Measurements from ENCODE around the gene EDIL3. TPM values are rescaled to one million over a fixed set of nuclear protein-coding genes. Genes with fewer than 3 reads are reported as not detected.

The EDIL3 gene
- polyA plus RNA-seq, 1 donor = 11.6 TPM

DNA sequence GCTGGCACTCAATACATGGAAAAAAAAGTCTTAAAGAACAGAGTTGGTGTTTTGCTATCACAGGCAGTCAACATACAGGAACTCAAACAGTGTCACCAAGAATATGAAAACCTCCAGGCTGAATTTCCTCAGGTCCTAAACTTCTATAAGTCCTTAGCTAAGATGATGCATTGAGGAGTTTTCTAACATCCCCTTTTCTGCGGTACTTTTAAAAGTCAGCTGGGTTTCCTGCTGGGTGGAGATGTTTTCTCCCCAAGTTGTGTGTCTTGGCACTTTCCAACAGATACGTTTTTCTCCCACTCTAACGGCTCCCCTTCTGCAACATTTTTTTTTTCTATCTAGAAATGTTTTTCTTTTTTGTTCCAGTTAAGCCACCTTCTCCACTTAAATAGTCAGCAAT lies 419.2 kb downstream of the EDIL3 start:
- DNase-seq (ENCODE audit: low read depth) = no peak

DNA sequence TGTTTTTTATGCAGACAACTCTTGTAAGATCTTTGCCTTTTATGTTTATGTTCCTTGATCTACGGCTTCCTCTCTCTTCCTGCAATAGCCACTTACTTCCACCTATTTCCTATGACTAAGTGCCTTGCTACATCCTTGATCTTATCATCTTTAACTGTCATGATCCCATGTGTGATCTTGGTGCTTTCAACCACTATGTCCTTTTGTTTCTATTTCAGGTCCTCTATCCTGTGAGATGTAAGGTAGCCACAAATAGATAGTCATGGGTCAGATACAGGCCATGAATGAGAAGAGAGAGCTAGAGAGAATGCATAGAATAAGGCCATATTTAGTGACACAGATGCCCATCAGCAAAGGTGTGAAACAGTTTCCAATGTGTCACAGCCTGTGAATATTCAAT lies 420.4 kb downstream of the EDIL3 start:
- no peak for DNase-seq (ENCODE audit: low read depth)

GRCh38 chr5:83957188-83957587 lies 427.5 kb downstream of the EDIL3 start:
- DNase-seq (ENCODE audit: low read depth) = no peak

DNA sequence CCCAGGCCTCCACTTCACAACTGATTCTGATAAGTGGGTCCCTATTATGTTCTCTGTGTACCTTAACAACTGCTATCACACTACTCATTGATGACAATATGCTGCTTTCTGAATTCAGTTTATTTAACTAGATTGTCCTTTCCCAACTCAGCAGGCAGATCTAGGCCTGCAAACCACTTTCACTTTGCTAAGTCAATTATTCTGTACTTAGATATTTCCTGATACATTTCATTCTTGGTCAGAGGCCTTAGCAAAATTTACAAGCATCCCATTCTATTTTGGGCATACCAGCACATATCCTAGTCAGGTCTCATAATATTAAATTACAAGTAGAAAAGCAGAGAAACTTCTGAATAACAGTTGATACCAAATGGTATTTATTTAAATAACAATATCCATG lies 428.3 kb downstream of the EDIL3 start:
- DNase-seq (ENCODE audit: low read depth) = no peak

DNA sequence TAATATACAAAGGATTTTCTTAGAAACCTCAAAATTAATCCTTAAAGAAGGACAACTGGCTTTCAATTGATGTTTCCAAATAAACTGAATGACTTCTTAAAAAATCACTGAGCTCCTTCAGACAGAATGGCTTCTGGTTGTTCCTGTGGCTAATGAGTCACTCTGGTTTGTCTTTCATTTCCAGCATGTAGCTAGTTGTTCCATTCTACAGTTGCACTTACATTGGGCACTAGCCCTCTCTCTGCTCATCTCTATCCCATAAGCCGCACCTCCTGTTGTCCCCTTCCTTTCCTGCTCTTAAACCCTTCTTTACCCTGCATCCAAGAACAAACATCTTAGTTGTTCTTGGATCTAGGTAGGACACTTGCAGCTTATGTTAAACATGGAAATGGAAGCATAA lies 428.8 kb downstream of the EDIL3 start:
- DNase-seq (ENCODE audit: low read depth) = no peak

DNA sequence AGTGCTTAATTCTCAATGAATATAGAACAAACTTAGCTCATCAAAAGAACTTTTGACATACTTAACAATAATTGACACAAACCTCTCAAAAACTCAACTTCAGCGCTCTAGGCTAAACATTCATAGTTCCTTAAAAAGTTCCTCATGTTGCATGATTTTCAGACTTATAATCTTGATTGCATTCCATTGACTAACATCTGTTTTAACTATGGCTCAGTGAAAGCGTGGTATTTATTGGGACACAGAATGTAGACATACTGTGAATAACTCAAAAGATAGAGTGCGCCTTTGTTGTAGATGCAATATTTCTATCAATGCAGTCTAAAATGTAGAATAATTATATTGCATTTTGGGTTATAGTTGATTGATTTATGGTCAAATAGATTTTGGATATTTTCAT lies 436.9 kb downstream of the EDIL3 start:
- no peak for DNase-seq (ENCODE audit: low read depth)

- DNase-seq (ENCODE audit: low read depth) = no peak
Measured at GRCh38 chr5:83946516-83946915, 438.2 kb downstream of the EDIL3 start.

DNA sequence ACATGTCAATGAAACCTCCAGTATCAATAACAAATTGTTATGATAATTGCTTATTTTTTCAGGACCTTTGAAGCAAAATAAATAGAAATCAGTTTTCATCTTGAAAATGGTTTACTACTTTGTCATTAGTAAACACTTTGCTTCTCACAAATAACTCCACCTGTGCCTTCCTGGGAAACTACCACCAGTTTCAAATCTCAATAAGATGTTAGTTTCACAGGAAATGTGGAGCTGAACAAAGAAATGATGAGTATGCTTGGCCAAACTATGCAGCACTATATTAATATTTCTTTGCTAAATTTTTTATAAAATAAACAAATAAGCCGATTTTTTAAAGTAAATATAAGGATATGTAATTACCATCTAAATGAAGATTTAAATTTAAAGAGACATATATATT lies 442.5 kb downstream of the EDIL3 start:
- no peak for DNase-seq (ENCODE audit: low read depth)

DNA sequence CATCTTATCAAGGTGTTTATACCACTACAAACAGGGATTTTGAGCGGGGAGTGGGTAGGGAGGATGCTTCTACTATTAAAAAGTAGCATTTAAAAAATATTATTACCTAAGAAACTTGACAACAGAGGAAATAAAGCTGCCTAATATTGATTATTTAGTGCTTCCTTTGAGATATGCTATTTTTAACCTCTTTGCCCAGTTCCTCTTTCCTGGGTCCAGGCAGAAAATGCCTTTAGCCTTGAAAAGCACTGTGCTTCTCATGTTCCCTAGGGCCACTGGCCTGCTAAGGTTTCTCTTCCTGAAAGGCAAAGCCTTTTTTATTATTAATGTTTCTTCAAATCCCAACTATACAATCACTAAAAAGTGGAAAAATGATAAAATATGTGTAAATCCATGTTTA lies 446.8 kb downstream of the EDIL3 start:
- no peak for DNase-seq (ENCODE audit: low read depth)

DNA sequence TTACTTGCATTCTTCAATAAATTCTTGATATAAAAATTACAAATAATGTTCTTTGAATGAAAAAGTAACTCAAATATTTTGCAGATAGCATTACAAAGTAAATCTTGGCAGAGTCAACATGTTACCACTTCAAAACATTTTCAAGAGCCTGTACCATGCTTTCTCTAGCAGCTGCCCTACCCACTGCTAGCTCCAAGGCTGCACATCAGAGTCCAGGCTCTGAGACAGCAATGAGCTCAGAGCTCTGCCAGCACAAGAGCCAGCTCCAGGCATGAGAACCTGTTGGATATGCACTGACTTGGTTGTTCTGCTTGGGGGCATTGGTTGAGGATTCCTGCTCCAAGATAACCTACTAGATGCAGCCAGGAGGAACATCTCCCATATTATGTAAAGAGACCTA lies 452.7 kb downstream of the EDIL3 start:
- no peak for DNase-seq (ENCODE audit: low read depth)

DNA sequence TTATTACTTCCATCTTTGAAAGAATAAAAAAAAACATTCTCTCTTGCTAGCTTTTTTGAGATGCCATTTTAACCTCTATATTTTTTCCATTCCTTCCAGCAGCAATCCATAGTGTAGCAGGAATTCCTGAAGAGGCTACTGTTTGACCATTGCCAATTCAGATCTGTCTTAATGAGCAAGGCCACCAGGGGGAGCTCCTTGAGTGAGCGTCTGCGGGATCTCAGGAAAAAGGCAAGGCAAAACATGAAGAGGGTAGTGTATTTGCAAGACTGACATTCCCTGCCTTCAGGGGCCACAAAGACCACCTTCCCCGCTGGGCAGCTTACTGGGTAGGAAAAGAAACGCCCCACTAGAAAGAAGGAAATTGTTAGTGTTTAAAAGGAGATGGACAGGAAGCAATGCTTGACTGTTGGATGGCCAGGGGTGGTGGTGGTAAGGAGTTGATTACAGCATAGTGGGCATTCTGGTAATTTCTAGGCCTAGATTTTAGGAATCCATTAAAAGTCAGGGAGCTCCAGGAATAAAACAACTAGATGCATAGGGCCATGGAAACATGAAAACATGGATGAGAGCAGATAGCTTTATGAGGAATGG lies 457.4 kb downstream of the EDIL3 start:
- DNase-seq (ENCODE audit: low read depth) = no peak

GRCh38 chr5:83925955-83926337 lies 458.7 kb downstream of the EDIL3 start:
- DNase-seq (ENCODE audit: low read depth) = no peak

DNA sequence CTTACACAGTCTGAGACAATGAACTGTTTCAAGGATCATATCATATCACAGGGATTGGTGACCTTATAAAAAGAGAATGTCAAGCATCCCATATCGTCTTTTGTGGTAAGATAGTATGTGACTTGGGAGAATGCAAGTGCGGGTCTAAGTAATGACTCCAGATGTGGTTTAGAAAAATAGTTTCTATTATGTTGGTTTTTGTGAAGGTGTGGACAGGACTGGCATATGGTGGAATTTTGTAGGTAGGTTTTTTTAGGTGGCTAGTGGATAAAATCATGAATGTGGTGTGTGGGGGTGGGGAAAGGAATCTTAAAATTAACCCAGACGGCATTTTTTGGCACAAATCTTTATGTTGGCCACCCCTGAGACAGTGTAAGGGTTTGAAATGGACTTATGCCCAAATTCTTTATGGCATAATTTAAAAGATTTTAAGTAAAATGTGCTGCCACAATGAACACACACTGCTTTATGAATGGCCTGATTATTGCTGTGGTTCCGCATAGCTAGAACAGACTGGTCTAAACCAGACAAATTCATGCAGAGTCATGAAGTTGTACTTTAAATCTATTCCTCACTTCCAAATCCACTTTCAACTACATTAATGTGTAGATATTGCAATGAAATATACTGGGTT lies 459.2 kb downstream of the EDIL3 start:
- no peak for DNase-seq (ENCODE audit: low read depth)

DNA sequence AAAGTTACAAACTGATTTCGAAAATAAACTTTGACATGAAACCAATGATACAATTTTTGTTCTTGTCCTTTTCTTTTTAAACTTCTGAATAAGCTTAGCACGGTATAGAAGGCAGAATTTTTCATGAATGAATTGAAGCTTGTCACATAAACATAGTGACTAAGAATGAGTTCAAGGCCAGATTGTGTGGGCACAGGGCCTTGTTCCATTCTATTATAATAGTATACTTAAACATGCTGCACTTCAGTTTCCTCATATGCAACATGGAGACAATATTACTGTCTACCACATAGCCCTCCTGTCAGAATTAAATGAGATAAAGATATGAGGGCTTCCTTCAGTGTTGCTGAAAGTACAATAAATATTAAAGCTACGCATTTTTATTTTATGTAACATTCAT lies 459.8 kb downstream of the EDIL3 start:
- no peak for DNase-seq (ENCODE audit: low read depth)

GRCh38 chr5:83924171-83924570 lies 460.5 kb downstream of the EDIL3 start:
- DNase-seq (ENCODE audit: low read depth) = no peak

GRCh38 chr5:83922699-83923098 lies 462.0 kb downstream of the EDIL3 start:
- no peak for DNase-seq (ENCODE audit: low read depth)

DNA sequence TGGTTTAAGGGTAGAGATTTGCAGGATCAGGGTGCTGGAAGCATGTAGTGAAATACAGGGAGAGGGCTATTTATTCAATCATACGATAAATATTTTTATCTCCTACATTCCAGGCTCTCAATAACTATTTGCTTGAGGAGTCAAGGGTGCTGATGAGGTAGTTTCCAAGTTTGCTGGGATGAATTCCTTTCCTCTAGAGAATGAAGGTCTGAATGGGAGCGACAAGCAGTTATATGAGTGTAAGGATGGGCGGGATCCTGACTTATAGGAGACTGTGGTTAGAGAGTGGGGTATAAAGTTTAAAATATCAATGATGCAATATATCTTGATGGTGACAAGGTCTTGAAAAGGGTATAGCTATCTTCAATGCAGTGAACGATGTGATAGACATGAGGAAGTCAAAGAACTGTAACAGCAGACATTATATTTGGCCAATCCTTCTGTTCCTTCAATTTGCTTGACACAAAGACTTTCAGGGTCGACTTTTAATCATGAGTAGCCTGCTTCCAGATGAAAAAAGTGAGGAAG lies 462.9 kb downstream of the EDIL3 start:
- DNase-seq (ENCODE audit: low read depth) = no peak

- no peak for DNase-seq (ENCODE audit: low read depth)
Measured at GRCh38 chr5:83919071-83920041, 465.3 kb downstream of the EDIL3 start.

GRCh38 chr5:83917261-83917908 lies 467.3 kb downstream of the EDIL3 start:
- no peak for DNase-seq (ENCODE audit: low read depth)

DNA sequence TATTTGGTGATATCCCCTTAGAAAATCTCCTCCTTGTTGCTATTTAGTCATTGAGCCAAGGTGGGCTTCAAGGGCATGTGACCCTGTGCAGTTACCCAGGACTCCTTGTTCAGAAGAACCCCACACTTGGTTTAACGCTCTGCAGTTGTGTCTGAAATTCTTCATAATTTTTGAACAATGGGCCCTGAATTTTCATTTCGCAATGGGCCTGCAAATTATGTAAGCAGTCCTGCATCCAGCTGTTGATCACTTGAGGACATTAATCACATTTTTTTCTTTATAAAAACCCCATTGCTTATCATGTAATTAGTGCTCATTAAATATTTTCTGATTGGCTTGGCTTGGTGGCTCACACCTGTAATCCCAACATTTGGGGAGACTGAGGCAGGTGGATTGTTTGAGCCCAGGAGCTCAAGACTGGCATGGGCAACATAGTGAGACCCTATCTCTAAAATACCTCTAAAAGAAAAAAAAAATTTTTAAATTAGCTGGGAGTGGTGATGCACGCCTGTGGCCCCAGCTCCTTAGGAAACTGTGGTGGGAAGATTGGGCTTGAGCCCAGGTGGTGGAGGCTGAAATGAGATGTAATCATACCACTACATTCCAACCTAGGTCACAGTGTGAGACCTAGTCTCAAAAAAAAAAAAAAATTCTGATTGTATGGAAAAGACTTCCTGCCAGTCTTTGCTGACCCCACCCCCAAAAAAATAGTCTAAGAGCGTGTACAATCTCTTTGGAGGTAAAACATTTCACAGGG lies 469.8 kb downstream of the EDIL3 start:
- DNase-seq (ENCODE audit: low read depth) = no peak

GRCh38 chr5:83914199-83914598 lies 470.5 kb downstream of the EDIL3 start:
- no peak for DNase-seq (ENCODE audit: low read depth)

All from forelimb muscle (tissue), 1 donor.